Endothelial cell (in vitro differentiated cells): ENCODE data around the gene DTX4. TPM values are rescaled to one million over a fixed set of nuclear protein-coding genes. Genes with fewer than 3 reads are reported as not detected.

Experiments
- DNase-seq: peaks from one replicate; pipeline ENCODE4 v3.0.0; 2021; ENCODE audit warnings: low spot score
- H3K27ac Mint-ChIP-seq: one replicate; pipeline ENCODE4 v1.8.0; 2021; ENCODE audit warnings: mixed read lengths, inconsistent platforms; ENCODE audit not compliant: unreplicated experiment
- H3K27me3 Mint-ChIP-seq: one replicate; pipeline ENCODE4 v1.8.0; 2021; ENCODE audit warnings: mild to moderate bottlenecking, moderate library complexity, mixed read lengths, inconsistent platforms; ENCODE audit not compliant: unreplicated experiment
- H3K36me3 Mint-ChIP-seq: one replicate; pipeline ENCODE4 v1.8.0; 2021; ENCODE audit warnings: mild to moderate bottlenecking, low read depth, mixed read lengths, inconsistent platforms; ENCODE audit not compliant: unreplicated experiment
- H3K4me1 Mint-ChIP-seq: one replicate; pipeline ENCODE4 v1.8.0; 2021; ENCODE audit warnings: mild to moderate bottlenecking, mixed read lengths, inconsistent platforms; ENCODE audit not compliant: unreplicated experiment
- H3K4me3 Mint-ChIP-seq: one replicate; pipeline ENCODE4 v1.8.0; 2021; ENCODE audit warnings: mild to moderate bottlenecking, mixed read lengths, inconsistent platforms; ENCODE audit not compliant: unreplicated experiment
- H3K9me3 Mint-ChIP-seq: one replicate; pipeline ENCODE4 v1.8.0; 2021; ENCODE audit warnings: mixed read lengths, inconsistent platforms; ENCODE audit not compliant: unreplicated experiment
- total RNA-seq: library from RNA; stranded (reverse); fragmentation: NEBNext Ultra II Directional; extraction: Animal tissue kit (Norgen Biotek cat#: 25700); gene quantifications from one replicate; pipeline ENCODE4 v1.2.1, GENCODE V29; 2021; ENCODE audit not compliant: unreplicated experiment
- TF ChIP-seq, protein P1 (sequence below): fragments of 200-600 bp; sonication (generic); IDR thresholded peaks from one replicate; pipeline ENCODE4 v1.5.0; 2021; ENCODE audit warnings: antibody characterized with exemption; ENCODE audit not compliant: unreplicated experiment

Gene DTX4
- total RNA-seq, 1 donor from 2014 or later: 29.4 TPM

DNA sequence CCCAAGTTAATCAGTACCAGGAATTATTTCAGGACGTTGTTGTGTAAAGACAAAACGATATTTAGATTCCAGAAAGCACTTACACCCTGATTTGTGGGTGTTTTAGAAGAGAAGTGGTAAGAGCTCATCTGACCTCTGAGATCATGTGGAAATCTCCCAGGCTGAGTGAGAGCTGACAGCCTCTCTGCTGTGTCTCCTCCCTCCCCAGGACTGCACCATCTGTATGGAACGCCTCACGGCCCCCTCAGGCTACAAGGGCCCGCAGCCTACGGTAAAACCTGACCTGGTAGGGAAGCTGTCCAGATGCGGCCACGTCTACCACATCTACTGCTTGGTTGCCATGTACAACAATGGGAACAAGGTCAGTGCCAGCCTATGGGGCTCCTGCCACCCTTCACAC is 20.0 kb downstream of the DTX4 start:
- peaks cover 10% of the 10 kb centered on the region for H3K4me1 Mint-ChIP-seq
- H3K4me3 Mint-ChIP-seq: peak overlapping the region; percentile 21

DNA sequence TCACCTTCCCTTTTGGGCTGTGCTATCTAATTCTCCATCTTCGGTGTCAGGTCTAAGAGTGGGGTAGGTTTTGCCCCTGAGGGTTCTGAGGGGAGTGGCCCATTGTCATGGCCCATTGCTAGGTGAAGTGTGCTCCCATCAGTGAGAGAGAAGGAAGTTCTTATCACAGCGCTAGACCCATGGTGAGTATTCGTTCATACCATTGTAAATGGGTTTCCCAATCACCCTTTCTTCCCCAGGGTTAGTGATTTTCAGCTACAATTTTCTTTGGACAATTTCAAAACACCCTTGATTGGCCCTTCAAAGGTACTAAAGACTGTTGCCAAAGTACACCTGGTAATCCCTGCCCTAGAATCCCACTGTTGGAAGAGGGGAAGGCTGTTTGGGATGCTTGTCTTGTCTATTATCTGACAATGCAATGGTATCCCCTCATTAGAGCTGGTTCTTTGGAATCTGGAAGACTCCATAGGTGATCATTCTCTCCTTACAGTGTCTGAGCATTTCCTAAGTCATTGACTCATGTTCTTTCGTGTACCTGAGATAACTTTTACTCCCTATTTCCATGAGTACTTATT is 20.6 kb downstream of the DTX4 start:
- DNase-seq: no peak
- Mint-ChIP-seq H3K27me3 (no peaks in the 10 kb centered on the region), H3K4me3 (peak overlapping the region; percentile 19), H3K27ac (no peak overlapping the region), H3K4me1 (peaks cover 10% of the 10 kb centered on the region), H3K36me3 (peaks cover 87% of the 10 kb centered on the region), H3K9me3 (no peaks in the 10 kb centered on the region)
- TF ChIP-seq, protein P1, sequence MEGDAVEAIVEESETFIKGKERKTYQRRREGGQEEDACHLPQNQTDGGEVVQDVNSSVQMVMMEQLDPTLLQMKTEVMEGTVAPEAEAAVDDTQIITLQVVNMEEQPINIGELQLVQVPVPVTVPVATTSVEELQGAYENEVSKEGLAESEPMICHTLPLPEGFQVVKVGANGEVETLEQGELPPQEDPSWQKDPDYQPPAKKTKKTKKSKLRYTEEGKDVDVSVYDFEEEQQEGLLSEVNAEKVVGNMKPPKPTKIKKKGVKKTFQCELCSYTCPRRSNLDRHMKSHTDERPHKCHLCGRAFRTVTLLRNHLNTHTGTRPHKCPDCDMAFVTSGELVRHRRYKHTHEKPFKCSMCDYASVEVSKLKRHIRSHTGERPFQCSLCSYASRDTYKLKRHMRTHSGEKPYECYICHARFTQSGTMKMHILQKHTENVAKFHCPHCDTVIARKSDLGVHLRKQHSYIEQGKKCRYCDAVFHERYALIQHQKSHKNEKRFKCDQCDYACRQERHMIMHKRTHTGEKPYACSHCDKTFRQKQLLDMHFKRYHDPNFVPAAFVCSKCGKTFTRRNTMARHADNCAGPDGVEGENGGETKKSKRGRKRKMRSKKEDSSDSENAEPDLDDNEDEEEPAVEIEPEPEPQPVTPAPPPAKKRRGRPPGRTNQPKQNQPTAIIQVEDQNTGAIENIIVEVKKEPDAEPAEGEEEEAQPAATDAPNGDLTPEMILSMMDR: no peak

More for the DNA sequence above, 20.0 kb downstream of the DTX4 start:
- no peak overlapping the region for H3K27ac Mint-ChIP-seq
- no peaks in the 10 kb centered on the region for H3K27me3 Mint-ChIP-seq
- H3K36me3 Mint-ChIP-seq: peaks cover 85% of the 10 kb centered on the region
- TF ChIP-seq, protein P1: no peak
- DNase-seq: no peak
- no peaks in the 10 kb centered on the region for H3K9me3 Mint-ChIP-seq

DNA sequence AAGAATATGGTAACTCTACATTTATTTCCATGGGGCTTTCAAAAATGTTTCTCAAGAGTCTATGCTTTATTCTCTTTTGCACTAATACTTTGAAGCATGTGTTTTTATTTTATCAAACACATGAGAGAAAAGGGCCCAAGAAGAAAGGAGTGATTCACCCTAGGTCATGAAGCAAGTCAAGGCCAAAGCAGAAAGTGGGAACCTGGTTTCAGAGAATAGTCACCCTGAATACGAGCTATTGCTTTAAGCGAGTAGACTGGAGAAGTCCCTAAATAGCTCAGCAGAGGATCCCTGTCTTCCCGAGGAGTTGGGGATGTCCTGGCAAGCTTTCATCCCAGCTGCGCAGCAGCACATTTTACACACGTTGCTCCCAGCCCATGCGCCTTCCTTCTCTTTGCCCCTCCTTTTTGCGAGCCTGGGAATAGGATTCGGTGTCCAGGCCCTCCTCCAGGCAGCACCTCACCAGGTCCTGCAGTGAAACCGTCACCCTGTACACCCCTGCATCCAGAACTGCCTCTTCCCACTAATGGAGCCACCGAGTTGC is 21.7 kb downstream of the DTX4 start:
- Mint-ChIP-seq H3K27ac (no peak overlapping the region), H3K27me3 (no peaks in the 10 kb centered on the region), H3K4me3 (no peak overlapping the region), H3K4me1 (peaks cover 10% of the 10 kb centered on the region), H3K9me3 (no peaks in the 10 kb centered on the region), H3K36me3 (peaks cover 88% of the 10 kb centered on the region)
- no peak for DNase-seq
- TF ChIP-seq, protein P1: no peak

DNA sequence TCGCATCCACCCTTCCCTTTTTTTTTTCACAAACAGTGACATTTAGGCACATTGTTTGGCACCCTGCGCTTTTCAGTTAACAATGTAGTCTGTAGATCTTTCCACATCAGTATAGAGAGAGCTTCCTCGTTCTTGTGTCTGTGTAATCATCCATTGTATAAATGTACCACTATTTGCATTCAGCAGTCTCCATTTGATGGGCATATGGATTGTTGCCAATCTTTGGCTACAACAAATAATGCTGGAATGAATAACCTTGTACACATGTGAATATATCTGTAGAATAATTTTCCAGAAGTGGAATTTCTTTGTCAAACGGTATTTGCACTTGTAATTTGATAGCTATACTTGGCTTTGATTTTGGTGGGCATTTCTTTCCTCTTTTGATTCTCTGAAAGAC is 23.7 kb downstream of the DTX4 start:
- peaks cover 10% of the 10 kb centered on the region for H3K4me1 Mint-ChIP-seq
- no peaks in the 10 kb centered on the region for H3K9me3 Mint-ChIP-seq
- H3K27ac Mint-ChIP-seq: no peak overlapping the region
- H3K36me3 Mint-ChIP-seq: peaks cover 86% of the 10 kb centered on the region
- H3K4me3 Mint-ChIP-seq: peak overlapping the region; percentile 49
- no peak for DNase-seq
- TF ChIP-seq, protein P1: no peak
- H3K27me3 Mint-ChIP-seq: no peaks in the 10 kb centered on the region

DNA sequence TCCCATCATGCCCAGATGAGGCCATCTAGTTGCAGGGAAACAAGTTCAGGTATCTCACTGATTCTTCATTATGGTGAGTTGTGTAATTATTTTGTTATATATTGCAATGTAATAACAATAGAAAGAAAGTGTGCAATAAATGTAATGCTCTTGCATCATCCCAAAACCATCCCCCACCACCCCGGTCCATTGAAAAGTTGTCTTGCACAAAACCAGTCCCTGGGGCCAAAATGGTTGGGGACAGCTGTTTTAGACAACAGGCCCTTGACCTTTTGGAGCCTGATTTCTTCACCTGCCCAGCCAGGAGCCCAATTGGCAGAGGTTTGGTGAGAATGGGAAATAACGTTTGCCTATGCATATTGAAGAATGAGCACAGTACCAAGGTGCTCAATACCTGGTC is 24.8 kb downstream of the DTX4 start:
- peaks cover 77% of the 10 kb centered on the region for H3K36me3 Mint-ChIP-seq

More for the DNA sequence above, 24.8 kb downstream of the DTX4 start:
- no peaks in the 10 kb centered on the region for H3K9me3 Mint-ChIP-seq
- DNase-seq: no peak
- TF ChIP-seq, protein P1: no peak
- no peak overlapping the region for H3K4me3 Mint-ChIP-seq
- peaks cover 1% of the 10 kb centered on the region for H3K27me3 Mint-ChIP-seq
- H3K27ac Mint-ChIP-seq: no peak overlapping the region
- H3K4me1 Mint-ChIP-seq: peaks cover 10% of the 10 kb centered on the region
